HepG2 (cell line): ENCODE measurements around the gene TMEFF2.

ENCODE experiments used
- CBX2 ChIP-seq, 2 experiments: fragments of 200-600 bp in 1 of 2; sonication (generic); formaldehyde crosslinking in 1 of 2; IDR thresholded peaks; 2 replicates each; pipeline versions ENCODE4 v1.7.0 to v1.8.1; 2018 to 2022; ENCODE audit warnings: low read depth in 2 of 2, low read length in 1 of 2, mild to moderate bottlenecking in 1 of 2, missing genetic modification reagents in 1 of 2
- ETV5 ChIP-seq: IDR thresholded peaks from 2 replicates; pipeline ENCODE4 v1.6.1; 2018; ENCODE audit warnings: missing biosample characterization, missing genetic modification reagents, inconsistent platforms, borderline replicate concordance
- GATA4 ChIP-seq: sonication (generic); IDR thresholded peaks from 2 replicates; pipeline ENCODE4 v1.6.1; 2016; ENCODE audit warnings: antibody characterized with exemption, low read depth, borderline replicate concordance
- U2AF2 ChIP-seq: fragments of 200-400 bp; formaldehyde crosslinking; IDR thresholded peaks from 2 replicates; pipeline ENCODE4 v1.6.1; 2017; ENCODE audit warnings: low read depth, mild to moderate bottlenecking, low read length
- ZNF264 ChIP-seq: sonication (generic); formaldehyde crosslinking; IDR thresholded peaks from 2 replicates; pipeline ENCODE4 v1.4.0; 2020; ENCODE audit warnings: missing genetic modification reagents
- TF ChIP-seq, protein P1 (sequence below): sonication (generic); formaldehyde crosslinking; IDR thresholded peaks from 2 replicates; pipeline ENCODE4 v1.5.0; 2020; ENCODE audit warnings: mild to moderate bottlenecking, missing genetic modification reagents, moderate library complexity
- TF ChIP-seq, protein P2 (sequence below): sonication (generic); formaldehyde crosslinking; IDR thresholded peaks from 2 replicates; pipeline ENCODE4 v1.4.0; 2020; ENCODE audit warnings: missing genetic modification reagents

DNA sequence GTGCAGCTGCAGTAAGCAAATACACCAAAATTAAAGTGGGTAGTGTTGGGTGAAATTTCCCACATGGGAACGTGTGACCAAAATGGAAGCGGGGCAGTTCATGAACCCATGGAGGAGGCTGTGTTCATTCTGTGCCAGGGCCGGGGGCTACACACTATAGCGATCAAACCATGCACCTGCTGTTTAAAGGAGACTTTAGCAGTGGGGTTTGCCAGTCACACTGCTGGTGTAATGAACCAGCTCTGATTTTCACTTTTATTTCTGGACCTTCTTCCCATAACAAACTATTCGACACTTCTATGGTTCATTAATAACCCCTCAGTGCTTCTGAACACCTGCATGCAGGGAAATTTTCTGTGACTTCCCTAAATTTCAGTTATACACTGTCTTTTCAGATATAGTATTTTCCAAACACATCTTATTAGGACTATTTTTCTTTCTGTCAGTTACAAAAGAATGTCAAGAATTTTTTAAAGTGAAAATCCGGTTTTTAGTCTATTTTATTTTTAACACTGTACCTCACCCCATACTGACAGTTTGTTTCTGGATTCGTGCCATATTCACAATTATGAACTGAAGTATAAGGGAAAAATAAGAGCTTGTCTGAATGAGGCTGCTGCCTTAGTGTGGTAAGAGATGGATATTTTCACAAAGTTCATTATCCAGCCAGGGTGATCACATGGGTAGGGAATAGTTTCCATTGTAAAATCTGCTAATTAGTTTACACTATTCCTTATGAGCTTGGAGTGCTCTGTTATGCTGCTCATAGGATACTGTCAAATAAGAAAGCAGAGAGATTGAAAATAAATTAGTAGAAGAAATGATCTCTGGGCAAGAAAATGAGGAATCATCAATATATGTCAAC, 236.5 kb downstream of the TMEFF2 start:
- no peak for TF ChIP-seq ETV5 (CRISPR knock-in tag)
- TF ChIP-seq, protein P1, sequence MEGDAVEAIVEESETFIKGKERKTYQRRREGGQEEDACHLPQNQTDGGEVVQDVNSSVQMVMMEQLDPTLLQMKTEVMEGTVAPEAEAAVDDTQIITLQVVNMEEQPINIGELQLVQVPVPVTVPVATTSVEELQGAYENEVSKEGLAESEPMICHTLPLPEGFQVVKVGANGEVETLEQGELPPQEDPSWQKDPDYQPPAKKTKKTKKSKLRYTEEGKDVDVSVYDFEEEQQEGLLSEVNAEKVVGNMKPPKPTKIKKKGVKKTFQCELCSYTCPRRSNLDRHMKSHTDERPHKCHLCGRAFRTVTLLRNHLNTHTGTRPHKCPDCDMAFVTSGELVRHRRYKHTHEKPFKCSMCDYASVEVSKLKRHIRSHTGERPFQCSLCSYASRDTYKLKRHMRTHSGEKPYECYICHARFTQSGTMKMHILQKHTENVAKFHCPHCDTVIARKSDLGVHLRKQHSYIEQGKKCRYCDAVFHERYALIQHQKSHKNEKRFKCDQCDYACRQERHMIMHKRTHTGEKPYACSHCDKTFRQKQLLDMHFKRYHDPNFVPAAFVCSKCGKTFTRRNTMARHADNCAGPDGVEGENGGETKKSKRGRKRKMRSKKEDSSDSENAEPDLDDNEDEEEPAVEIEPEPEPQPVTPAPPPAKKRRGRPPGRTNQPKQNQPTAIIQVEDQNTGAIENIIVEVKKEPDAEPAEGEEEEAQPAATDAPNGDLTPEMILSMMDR (CRISPR knock-in tag): no peak
- TF ChIP-seq, protein P2, sequence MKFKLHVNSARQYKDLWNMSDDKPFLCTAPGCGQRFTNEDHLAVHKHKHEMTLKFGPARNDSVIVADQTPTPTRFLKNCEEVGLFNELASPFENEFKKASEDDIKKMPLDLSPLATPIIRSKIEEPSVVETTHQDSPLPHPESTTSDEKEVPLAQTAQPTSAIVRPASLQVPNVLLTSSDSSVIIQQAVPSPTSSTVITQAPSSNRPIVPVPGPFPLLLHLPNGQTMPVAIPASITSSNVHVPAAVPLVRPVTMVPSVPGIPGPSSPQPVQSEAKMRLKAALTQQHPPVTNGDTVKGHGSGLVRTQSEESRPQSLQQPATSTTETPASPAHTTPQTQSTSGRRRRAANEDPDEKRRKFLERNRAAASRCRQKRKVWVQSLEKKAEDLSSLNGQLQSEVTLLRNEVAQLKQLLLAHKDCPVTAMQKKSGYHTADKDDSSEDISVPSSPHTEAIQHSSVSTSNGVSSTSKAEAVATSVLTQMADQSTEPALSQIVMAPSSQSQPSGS (CRISPR knock-in tag): no peak
- TF ChIP-seq U2AF2: no peak
- TF ChIP-seq ZNF264 (CRISPR knock-in tag): no peak
- no peak for TF ChIP-seq GATA4
- no peak for TF ChIP-seq CBX2 (IDR thresholded peaks at IDR 0.05; ENCODE audit: low read depth, low read length)
- TF ChIP-seq CBX2 (CRISPR knock-in tag; IDR thresholded peaks at IDR 0.05; ENCODE audit: low read depth): no peak
